ENCODE data around the gene SEC63. TPM values are rescaled to one million over a fixed set of nuclear protein-coding genes. Genes with fewer than 3 reads are reported as not detected.

SEC63 gene
- total RNA-seq, 1 experiment from 2014 or later = 86.2 TPM

GRCh38 chr6:107847844-107848802 lies 109.9 kb downstream of the SEC63 start:
- H2BK12ac ChIP-seq (ENCODE audit: insufficient read length, low read depth, low read length) = no peak overlapping the region
- Mint-ChIP-seq H3K27ac (no peak overlapping the region), H3K36me3 (ENCODE audit: insufficient read depth in 1 of 3, low read depth in 3 of 3) (no peaks in the 10 kb centered on the region; a peak in 1 of 7 replicates), H3K4me1 (peaks cover 11 to 12% of the 10 kb centered on the region in 2 experiments), H3K27me3 (ENCODE audit: low read depth) (peaks cover 13% of the 10 kb centered on the region), H3K4me3 (peak overlapping the region; percentile 74 to 80), H3K9me3 (no peaks in the 10 kb centered on the region)
- H3K23me2 ChIP-seq (ENCODE audit: insufficient read length, low read depth, low read length, poor library complexity, severe bottlenecking) = peaks cover 3% of the 10 kb centered on the region
- no peak overlapping the region for H2BK20ac ChIP-seq (ENCODE audit: low read depth, low read length, poor library complexity, severe bottlenecking)
- H4K91ac ChIP-seq (ENCODE audit: insufficient read length, low read depth, low read length) = no peak overlapping the region
- peak overlapping the region; percentile 91; the same call in 1 of the 2 replicates for H3K14ac ChIP-seq (ENCODE audit: insufficient read depth, low read length)
- H3T11ph ChIP-seq (ENCODE audit: low read length) = no peak overlapping the region
- H3K4me1 ChIP-seq (ENCODE audit: insufficient read depth, low read length) = no peaks in the 10 kb centered on the region
- H4K20me1 ChIP-seq (ENCODE audit: control insufficient read depth, insufficient read depth, insufficient read length) = no peaks in the 10 kb centered on the region
- H2BK5ac ChIP-seq (ENCODE audit: insufficient read length, low read length) = no peak overlapping the region
- peak overlapping the region; percentile 78 for H3K18ac ChIP-seq (ENCODE audit: insufficient read length, low read depth, low read length)
- H3K9me3 ChIP-seq (ENCODE audit: control insufficient read depth, low read depth, low read length) = no peaks in the 10 kb centered on the region
- H3K4me2 ChIP-seq (ENCODE audit: insufficient read depth, insufficient read length, low read length) = peak overlapping the region; percentile 61
- peak; percentile 93 for DNase-seq
- no peak overlapping the region for H3K27ac ChIP-seq (ENCODE audit: insufficient read length, low read depth, low read length)
- no peak overlapping the region for H3K56ac ChIP-seq (ENCODE audit: insufficient read length, low read depth, low read length)
- H4K8ac ChIP-seq (replicated peaks; ENCODE audit: insufficient read length, low read depth, low read length) = no peak overlapping the region
- no peaks in the 10 kb centered on the region for H3K79me2 ChIP-seq (ENCODE audit: insufficient read depth, low read length)
- peak overlapping the region; percentile 49 for H3K9ac ChIP-seq (ENCODE audit: extremely low read depth, insufficient read length, low read length)
- H3K79me1 ChIP-seq (ENCODE audit: insufficient read depth, low read depth, low read length, poor library complexity, severe bottlenecking) = no peaks in the 10 kb centered on the region
- no peak overlapping the region for H3K4ac ChIP-seq (ENCODE audit: low read depth, low read length)
- peak overlapping the region; percentile 90 for H2AFZ ChIP-seq (ENCODE audit: low read length)
- WGBS (ENCODE audit: extremely low coverage, insufficient read length, low lambda C conversion rate) = no CpG with 5 or more reads among the region's 52 CpGs
- no peak overlapping the region for H4K5ac ChIP-seq (ENCODE audit: insufficient read length, low read depth, low read length)
- H2BK15ac ChIP-seq (ENCODE audit: low read depth, low read length) = no peak overlapping the region
- H2AK5ac ChIP-seq (ENCODE audit: insufficient read length, low read length) = no peak overlapping the region
- TF ChIP-seq, protein P1, sequence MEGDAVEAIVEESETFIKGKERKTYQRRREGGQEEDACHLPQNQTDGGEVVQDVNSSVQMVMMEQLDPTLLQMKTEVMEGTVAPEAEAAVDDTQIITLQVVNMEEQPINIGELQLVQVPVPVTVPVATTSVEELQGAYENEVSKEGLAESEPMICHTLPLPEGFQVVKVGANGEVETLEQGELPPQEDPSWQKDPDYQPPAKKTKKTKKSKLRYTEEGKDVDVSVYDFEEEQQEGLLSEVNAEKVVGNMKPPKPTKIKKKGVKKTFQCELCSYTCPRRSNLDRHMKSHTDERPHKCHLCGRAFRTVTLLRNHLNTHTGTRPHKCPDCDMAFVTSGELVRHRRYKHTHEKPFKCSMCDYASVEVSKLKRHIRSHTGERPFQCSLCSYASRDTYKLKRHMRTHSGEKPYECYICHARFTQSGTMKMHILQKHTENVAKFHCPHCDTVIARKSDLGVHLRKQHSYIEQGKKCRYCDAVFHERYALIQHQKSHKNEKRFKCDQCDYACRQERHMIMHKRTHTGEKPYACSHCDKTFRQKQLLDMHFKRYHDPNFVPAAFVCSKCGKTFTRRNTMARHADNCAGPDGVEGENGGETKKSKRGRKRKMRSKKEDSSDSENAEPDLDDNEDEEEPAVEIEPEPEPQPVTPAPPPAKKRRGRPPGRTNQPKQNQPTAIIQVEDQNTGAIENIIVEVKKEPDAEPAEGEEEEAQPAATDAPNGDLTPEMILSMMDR (conservative IDR thresholded peaks at IDR 0.05) = peak; percentile 99
- no peak overlapping the region for H2BK120ac ChIP-seq (ENCODE audit: low read depth, low read length, poor library complexity, severe bottlenecking)
- no peaks in the 10 kb centered on the region for H3K27me3 ChIP-seq (ENCODE audit: insufficient read depth, low read length)
- H3K23ac ChIP-seq (ENCODE audit: insufficient read length, low read depth, low read length) = no peak overlapping the region

Measured in H9 (cell line).